ENCODE measurements around the gene SMARCD3. TPM values are rescaled to one million over a fixed set of nuclear protein-coding genes. Genes with fewer than 3 reads are reported as not detected.
A peak's percentile ranks its signal among the peaks of the same experiment; 100 is the strongest.

SMARCD3 gene
- total RNA-seq, 1 donor = 35.8 TPM

GRCh38 chr7:151276666-151277590, 28.4 kb upstream of the SMARCD3 start:
- Histone ChIP-seq H3K4me1 (ENCODE audit: insufficient read depth, low read length) (peaks cover 50% of the 10 kb centered on the region), H3K4me3 (ENCODE audit: low read length) (peak overlapping the region; percentile 30), H3K9me3 (ENCODE audit: low read depth, low read length) (no peaks in the 10 kb centered on the region), H3K27me3 (ENCODE audit: insufficient read depth, low read length) (no peaks in the 10 kb centered on the region)

GRCh38 chr7:151275813-151276577, 27.5 kb upstream of the SMARCD3 start:
- no peaks in the 10 kb centered on the region for H3K27me3 ChIP-seq (ENCODE audit: insufficient read depth, low read length)
- H3K4me3 ChIP-seq (ENCODE audit: low read length) = peak overlapping the region; percentile 30
- H3K9me3 ChIP-seq (ENCODE audit: low read depth, low read length) = no peaks in the 10 kb centered on the region
- peaks cover 60% of the 10 kb centered on the region for H3K4me1 ChIP-seq (ENCODE audit: insufficient read depth, low read length)

- no peak overlapping the region for H3K4me3 ChIP-seq (ENCODE audit: low read length)
- H3K27me3 ChIP-seq (ENCODE audit: insufficient read depth, low read length) = no peaks in the 10 kb centered on the region
- H3K9me3 ChIP-seq (ENCODE audit: low read depth, low read length) = no peaks in the 10 kb centered on the region
- H3K4me1 ChIP-seq (ENCODE audit: insufficient read depth, low read length) = peaks cover 61% of the 10 kb centered on the region
These were observed 26.7 kb upstream of the SMARCD3 start for GRCh38 chr7:151274936-151275812.

GRCh38 chr7:151274396-151274795, 25.9 kb upstream of the SMARCD3 start:
- Histone ChIP-seq H3K4me3 (ENCODE audit: low read length) (no peak overlapping the region), H3K27me3 (ENCODE audit: insufficient read depth, low read length) (no peaks in the 10 kb centered on the region), H3K9me3 (ENCODE audit: low read depth, low read length) (no peaks in the 10 kb centered on the region), H3K4me1 (ENCODE audit: insufficient read depth, low read length) (peaks cover 61% of the 10 kb centered on the region)

GRCh38 chr7:151273651-151274390, 25.3 kb upstream of the SMARCD3 start:
- Histone ChIP-seq H3K4me3 (ENCODE audit: low read length) (no peak overlapping the region), H3K9me3 (ENCODE audit: low read depth, low read length) (no peaks in the 10 kb centered on the region), H3K27me3 (ENCODE audit: insufficient read depth, low read length) (no peaks in the 10 kb centered on the region), H3K4me1 (ENCODE audit: insufficient read depth, low read length) (peaks cover 61% of the 10 kb centered on the region)

- H3K27me3 ChIP-seq (ENCODE audit: insufficient read depth, low read length) = no peaks in the 10 kb centered on the region
- peaks cover 61% of the 10 kb centered on the region for H3K4me1 ChIP-seq (ENCODE audit: insufficient read depth, low read length)
- no peaks in the 10 kb centered on the region for H3K9me3 ChIP-seq (ENCODE audit: low read depth, low read length)
- H3K4me3 ChIP-seq (ENCODE audit: low read length) = no peak overlapping the region
These were observed 24.4 kb upstream of the SMARCD3 start for GRCh38 chr7:151272877-151273276.

- peaks cover 60% of the 10 kb centered on the region for H3K4me1 ChIP-seq (ENCODE audit: insufficient read depth, low read length)
- H3K27me3 ChIP-seq (ENCODE audit: insufficient read depth, low read length) = no peaks in the 10 kb centered on the region
- no peak overlapping the region for H3K4me3 ChIP-seq (ENCODE audit: low read length)
- H3K9me3 ChIP-seq (ENCODE audit: low read depth, low read length) = no peaks in the 10 kb centered on the region
These were observed 23.9 kb upstream of the SMARCD3 start for GRCh38 chr7:151272405-151272804.

- Histone ChIP-seq H3K4me1 (ENCODE audit: insufficient read depth, low read length) (peaks cover 56% of the 10 kb centered on the region), H3K27me3 (ENCODE audit: insufficient read depth, low read length) (no peaks in the 10 kb centered on the region), H3K9me3 (ENCODE audit: low read depth, low read length) (no peaks in the 10 kb centered on the region), H3K4me3 (ENCODE audit: low read length) (no peak overlapping the region)
These were observed 23.3 kb upstream of the SMARCD3 start for GRCh38 chr7:151271699-151272355.

- no peaks in the 10 kb centered on the region for H3K9me3 ChIP-seq (ENCODE audit: low read depth, low read length)
- H3K4me1 ChIP-seq (ENCODE audit: insufficient read depth, low read length) = peaks cover 37% of the 10 kb centered on the region
- H3K4me3 ChIP-seq (ENCODE audit: low read length) = no peak overlapping the region
- no peaks in the 10 kb centered on the region for H3K27me3 ChIP-seq (ENCODE audit: insufficient read depth, low read length)
These were observed 21.0 kb upstream of the SMARCD3 start for GRCh38 chr7:151269511-151269910.

GRCh38 chr7:151265351-151265931, 16.9 kb upstream of the SMARCD3 start:
- Histone ChIP-seq H3K27me3 (ENCODE audit: insufficient read depth, low read length) (no peaks in the 10 kb centered on the region), H3K9me3 (ENCODE audit: low read depth, low read length) (no peaks in the 10 kb centered on the region), H3K4me1 (ENCODE audit: insufficient read depth, low read length) (no peaks in the 10 kb centered on the region), H3K4me3 (ENCODE audit: low read length) (no peak overlapping the region)

GRCh38 chr7:151264615-151265014, 16.1 kb upstream of the SMARCD3 start:
- H3K9me3 ChIP-seq (ENCODE audit: low read depth, low read length) = no peaks in the 10 kb centered on the region
- no peaks in the 10 kb centered on the region for H3K27me3 ChIP-seq (ENCODE audit: insufficient read depth, low read length)
- no peak overlapping the region for H3K4me3 ChIP-seq (ENCODE audit: low read length)
- H3K4me1 ChIP-seq (ENCODE audit: insufficient read depth, low read length) = no peaks in the 10 kb centered on the region

- Histone ChIP-seq H3K9me3 (ENCODE audit: low read depth, low read length) (no peaks in the 10 kb centered on the region), H3K4me3 (ENCODE audit: low read length) (no peak overlapping the region), H3K4me1 (ENCODE audit: insufficient read depth, low read length) (no peaks in the 10 kb centered on the region), H3K27me3 (ENCODE audit: insufficient read depth, low read length) (no peaks in the 10 kb centered on the region)
These were observed 13.0 kb upstream of the SMARCD3 start for GRCh38 chr7:151261529-151261928.

- Histone ChIP-seq H3K27me3 (ENCODE audit: insufficient read depth, low read length) (no peaks in the 10 kb centered on the region), H3K4me3 (ENCODE audit: low read length) (no peak overlapping the region), H3K4me1 (ENCODE audit: insufficient read depth, low read length) (no peaks in the 10 kb centered on the region), H3K9me3 (ENCODE audit: low read depth, low read length) (no peaks in the 10 kb centered on the region)
These were observed 12.4 kb upstream of the SMARCD3 start for GRCh38 chr7:151260883-151261282.
